Measurements from ENCODE around the gene KSR2.
"Not testable (repeated sequence)": the region's sequence is repeated elsewhere in the genome, so short reads cannot be mapped to it uniquely, and the experiment has no call there.

Gene KSR2

GRCh38 chr12:117890137-117890536 is 78.7 kb downstream of the KSR2 start:
- no peak for DNase-seq

GRCh38 chr12:117889098-117889497 is 79.7 kb downstream of the KSR2 start:
- no peak for DNase-seq

GRCh38 chr12:117885211-117885610 is 83.6 kb downstream of the KSR2 start:
- no peak for DNase-seq

GRCh38 chr12:117884161-117884560 is 84.6 kb downstream of the KSR2 start:
- DNase-seq = no peak

- no peak for DNase-seq
These were observed 86.1 kb downstream of the KSR2 start for GRCh38 chr12:117882603-117883184.

GRCh38 chr12:117882181-117882580 is 86.6 kb downstream of the KSR2 start:
- no peak for DNase-seq

- no peak for DNase-seq
These were observed 87.3 kb downstream of the KSR2 start for GRCh38 chr12:117881517-117881916.

- no peak for DNase-seq
These were observed 90.2 kb downstream of the KSR2 start for GRCh38 chr12:117878605-117879004.

- DNase-seq = no peak
These were observed 92.4 kb downstream of the KSR2 start for GRCh38 chr12:117876436-117876816.

GRCh38 chr12:117875744-117876435 is 92.9 kb downstream of the KSR2 start:
- DNase-seq = peak; percentile 37

GRCh38 chr12:117874842-117875434 is 93.9 kb downstream of the KSR2 start:
- DNase-seq = peak; percentile 53

- DNase-seq = not testable (repeated sequence)
These were observed 94.6 kb downstream of the KSR2 start for GRCh38 chr12:117874198-117874597.

GRCh38 chr12:117872546-117873169 is 96.1 kb downstream of the KSR2 start:
- no peak for DNase-seq

GRCh38 chr12:117869551-117869950 is 99.2 kb downstream of the KSR2 start:
- DNase-seq = no peak

- DNase-seq = no peak
These were observed 101.4 kb downstream of the KSR2 start for GRCh38 chr12:117867348-117867747.

GRCh38 chr12:117865505-117865904 is 103.3 kb downstream of the KSR2 start:
- DNase-seq = no peak

GRCh38 chr12:117863002-117863709 is 105.6 kb downstream of the KSR2 start:
- peak; percentile 15 for DNase-seq

GRCh38 chr12:117861691-117862090 is 107.1 kb downstream of the KSR2 start:
- no peak for DNase-seq

GRCh38 chr12:117860787-117861290 is 108.0 kb downstream of the KSR2 start:
- DNase-seq = not testable (repeated sequence)

GRCh38 chr12:117860111-117860510 is 108.7 kb downstream of the KSR2 start:
- no peak for DNase-seq

- DNase-seq = peak; percentile 42
These were observed 110.9 kb downstream of the KSR2 start for GRCh38 chr12:117857632-117858612.

Data from fibroblast of skin of back (primary cell).